NCI-H187 (cell line): Measurements from ENCODE around the gene ERI3.

Experiments
- DNase-seq, 2 experiments: peaks; one replicate each; lab custom pipeline; 2025; lab: John Stamatoyannopoulos, UW

The ERI3 gene

DNA sequence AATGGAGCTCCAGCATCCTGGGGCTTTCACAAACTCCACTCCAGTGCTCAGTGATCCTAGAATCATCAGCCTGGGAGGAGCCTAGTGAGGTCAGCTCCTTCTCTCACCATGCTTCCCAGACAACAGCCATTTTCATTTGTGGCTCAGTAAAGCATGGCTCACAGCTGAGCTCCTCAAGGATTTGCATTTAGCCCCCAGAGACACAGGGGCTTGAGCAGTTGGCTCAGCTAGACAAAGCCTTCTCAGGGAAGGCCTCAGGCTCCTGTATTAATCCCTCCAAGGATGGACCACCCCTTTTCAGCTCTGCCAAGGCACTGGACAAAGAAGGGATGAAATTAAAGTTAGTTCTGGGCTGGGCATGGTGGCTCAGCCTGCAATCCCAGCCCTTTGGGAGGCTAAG is 39.5 kb downstream of the ERI3 start:
- peak in 1 of 2 experiments; percentile 59 for DNase-seq

DNA sequence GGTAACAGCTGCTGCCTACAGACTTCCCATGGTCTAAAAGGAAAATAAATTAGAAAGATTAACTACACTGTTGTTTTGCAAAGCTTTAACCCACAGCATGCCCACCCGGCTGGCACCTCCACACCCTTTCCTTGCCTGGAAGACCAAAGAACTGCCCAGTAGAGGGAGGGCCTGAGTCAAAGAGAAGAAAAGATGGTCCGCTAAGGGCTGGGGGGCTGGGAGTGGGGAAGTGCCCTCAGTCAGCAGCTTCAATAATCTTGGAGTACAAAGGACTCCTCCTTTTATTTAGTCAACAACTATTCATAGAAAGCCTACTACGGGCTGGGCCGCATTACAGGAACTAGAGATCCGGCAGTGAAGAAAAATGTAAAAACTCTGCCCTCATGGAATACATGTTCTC is 40.6 kb downstream of the ERI3 start:
- DNase-seq = no peak

GRCh38 chr1:44313265-44313918 is 41.7 kb downstream of the ERI3 start:
- no peak for DNase-seq

DNA sequence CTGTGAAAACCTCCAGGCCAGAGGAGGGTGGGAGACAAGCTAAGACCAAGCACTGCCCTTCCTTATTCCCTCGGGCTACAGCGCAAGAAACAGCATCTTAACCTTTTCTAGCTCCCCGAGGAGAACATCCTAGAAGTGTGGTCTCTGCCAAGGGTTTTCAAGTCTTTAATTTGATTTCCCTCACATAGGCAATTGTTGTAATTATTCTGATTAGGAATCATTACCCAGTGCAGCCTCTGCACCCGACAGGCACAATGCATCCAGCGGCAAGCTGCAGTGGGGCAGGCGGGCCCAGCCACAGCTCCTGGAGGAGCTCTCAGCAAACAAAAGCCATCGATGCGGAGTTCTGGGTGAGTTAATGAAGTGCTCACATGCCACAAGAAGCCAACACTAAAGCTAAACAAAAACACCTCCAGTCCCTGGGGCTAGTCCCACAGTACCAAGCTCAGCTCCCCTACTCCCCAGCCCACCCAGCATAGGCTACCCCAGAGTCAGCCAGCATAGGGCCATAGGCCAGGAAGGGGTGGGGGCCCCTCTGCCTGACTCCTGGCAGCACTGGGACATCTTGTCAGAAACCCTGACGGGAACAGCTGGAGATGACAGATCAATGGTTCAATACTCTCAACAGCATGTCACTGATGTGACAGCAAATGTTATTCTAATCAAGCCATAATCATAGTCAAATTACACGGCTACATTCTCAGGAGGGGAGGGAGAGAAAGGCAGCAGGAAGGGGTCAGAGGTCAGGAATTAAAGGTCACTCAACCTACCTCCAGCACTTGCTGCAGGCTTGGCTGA is 42.5 kb downstream of the ERI3 start:
- DNase-seq = no peak

- DNase-seq = no peak
These were observed 45.1 kb downstream of the ERI3 start for GRCh38 chr1:44310006-44310405.

DNA sequence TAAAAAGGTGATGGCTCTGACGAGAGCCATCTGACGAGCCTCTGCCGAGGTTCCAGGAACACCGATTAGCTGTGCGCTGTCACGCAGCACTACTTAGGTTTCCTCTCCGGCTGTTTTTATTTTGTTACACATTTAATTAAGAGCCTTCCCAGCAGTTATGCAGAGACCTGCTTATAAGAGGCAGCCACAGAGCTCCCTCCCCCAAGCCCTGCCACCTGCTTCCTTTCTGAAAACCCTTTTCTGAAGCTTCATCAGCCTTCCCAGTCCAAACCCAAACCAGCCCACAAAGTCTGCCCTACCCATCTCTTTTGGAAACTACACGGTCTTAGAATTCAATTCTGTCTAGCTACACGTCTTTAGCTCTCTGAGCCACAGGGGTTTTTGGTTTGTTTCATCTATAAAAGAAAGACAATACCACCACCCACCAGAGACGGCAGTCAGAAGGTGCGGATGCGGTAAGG is 49.1 kb downstream of the ERI3 start:
- peak in 1 of 2 experiments; percentile 53 for DNase-seq

- no peak for DNase-seq
These were observed 51.5 kb downstream of the ERI3 start for GRCh38 chr1:44303532-44303931.

DNA sequence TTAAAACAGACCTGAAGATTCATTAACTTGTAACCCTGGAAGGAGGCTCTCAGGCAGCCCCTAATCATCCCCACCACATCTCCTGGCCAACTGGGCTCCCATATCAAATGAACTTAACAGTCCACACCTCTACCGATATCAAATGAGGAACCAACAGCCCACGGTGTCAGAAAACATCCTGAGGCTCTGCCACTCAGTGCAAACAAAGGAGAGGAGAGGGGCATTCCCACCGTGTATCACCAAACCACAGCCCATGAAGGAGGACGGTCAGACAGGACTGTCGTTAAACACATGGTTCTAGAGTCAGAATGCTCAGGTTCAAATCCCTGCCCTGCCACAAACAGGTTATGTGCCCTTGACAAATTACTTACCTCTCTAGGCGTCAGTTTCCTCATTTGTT is 52.5 kb downstream of the ERI3 start:
- no peak for DNase-seq

DNA sequence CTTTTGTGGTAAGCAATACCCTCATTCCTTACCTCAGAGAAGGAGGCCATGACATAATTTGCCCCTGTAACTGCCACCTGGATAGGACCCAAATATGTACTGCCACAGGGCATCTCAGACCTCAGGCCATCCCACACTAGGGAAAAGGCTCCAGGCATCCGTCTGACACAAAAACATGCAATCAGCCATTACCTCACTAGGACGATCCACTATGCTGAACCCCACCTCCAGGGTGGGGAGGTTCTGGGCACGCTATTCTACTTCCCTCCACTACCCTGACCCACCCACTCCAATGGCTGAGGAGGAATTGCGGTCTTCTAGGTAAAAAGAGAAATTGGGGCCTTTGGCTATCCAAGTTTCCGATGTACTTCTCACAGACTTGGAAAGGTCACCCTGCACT is 53.6 kb downstream of the ERI3 start:
- DNase-seq = no peak

- DNase-seq = peak in 1 of 2 experiments; percentile 69
These were observed 54.2 kb downstream of the ERI3 start for GRCh38 chr1:44300852-44301251.

DNA sequence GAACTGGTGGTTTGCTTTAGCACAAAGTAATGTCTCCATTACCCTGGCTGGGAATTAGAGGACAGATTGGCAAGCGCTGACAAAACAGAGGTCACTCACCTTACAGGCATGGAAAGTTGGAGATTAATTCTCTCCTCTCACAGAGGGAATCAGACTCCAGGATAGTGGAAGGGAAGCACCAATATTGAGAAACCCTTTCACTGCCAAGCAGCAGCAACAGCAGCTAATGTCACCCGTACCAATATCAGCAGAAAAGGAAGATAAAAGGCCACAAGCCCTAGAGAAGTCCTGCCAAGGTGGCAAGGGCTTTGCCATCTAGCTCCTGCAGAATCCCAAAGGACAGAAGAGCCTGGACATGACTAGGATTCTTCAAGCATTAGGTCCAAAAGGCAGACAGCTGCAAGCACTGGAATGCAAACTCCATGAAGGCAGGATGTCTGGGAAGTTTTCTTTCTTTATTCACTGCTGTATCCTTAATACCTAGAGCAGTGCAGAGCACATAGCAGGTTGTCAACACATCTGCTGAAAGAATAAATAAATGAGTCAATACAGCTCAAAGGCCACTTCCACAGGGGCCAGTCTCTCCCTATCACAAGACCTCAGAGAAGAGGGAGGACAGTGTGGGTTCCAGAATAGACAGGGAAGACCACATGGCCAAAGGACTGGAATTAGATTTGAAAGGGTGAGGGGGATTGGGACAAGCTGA is 57.2 kb downstream of the ERI3 start:
- DNase-seq = no peak

DNA sequence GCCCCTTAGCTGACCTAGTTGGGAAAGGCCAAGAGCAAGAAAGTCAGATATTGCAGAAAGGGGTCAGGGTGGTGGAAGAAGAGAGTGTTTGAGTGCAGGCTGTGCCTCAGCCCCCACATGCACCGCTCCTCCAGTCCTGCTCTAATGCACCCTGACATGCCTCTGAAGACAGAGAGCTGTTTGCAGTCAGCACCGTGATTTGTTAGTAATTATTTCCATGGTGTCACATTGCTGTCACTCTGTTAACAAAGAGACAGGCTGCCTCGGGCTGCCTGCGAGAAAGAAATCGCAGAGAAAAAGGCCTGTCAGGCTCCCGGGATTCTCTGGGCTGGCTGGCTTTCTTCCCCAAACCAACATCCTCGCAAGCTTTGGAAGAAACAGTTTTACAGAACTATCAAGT is 58.3 kb downstream of the ERI3 start:
- DNase-seq = no peak

GRCh38 chr1:44296086-44296485 is 59.0 kb downstream of the ERI3 start:
- DNase-seq = no peak

DNA sequence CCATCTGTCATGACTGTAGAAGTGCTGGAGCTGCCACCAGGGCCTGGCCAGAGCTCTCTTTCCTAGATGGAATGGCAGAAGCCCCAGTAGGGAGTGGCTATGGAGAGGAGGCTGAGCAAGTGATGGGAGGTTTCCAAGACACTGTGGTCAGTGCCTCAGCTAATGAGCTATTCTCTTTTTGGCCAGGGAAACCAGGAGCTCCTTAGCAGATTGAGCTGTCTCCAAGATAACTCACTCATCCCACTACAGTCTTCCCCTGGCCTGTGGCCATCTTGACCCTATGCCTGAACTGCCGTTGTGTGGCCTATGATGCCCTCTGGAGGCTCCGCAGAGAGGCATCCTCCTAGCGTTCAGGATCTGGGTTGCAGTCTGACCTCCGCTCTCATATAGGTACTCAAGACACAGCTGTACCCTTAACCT is 60.5 kb downstream of the ERI3 start:
- DNase-seq = peak; percentile 51 to 78

- DNase-seq = peak in 1 of 2 experiments; percentile 59
These were observed 61.2 kb downstream of the ERI3 start for GRCh38 chr1:44293761-44294315.

DNA sequence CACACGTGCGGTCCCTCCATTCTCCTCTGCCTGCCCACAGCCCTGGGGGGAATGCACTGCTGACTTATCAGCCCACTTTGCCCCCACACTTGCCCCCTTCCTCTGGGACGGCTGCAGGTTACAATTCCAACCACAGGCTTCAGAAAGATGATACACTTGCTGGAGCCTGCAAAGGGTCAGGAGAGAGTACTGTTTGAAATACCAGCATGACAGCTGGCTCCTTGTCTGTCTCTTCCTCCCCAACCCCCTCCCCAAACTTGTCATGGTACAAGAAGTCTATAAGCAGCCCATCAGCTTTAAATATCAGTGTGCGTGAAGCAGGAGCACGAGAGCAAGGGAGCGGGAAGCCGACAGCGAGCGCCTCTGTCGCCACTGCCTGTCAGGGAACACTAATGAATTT is 62.4 kb downstream of the ERI3 start:
- peak; percentile 14 to 57 for DNase-seq

GRCh38 chr1:44290250-44291094 is 64.6 kb downstream of the ERI3 start:
- no peak for DNase-seq

- peak; percentile 26 to 68 for DNase-seq
These were observed 65.5 kb downstream of the ERI3 start for GRCh38 chr1:44289530-44289929.

GRCh38 chr1:44288883-44289282 is 66.2 kb downstream of the ERI3 start:
- DNase-seq = no peak

GRCh38 chr1:44284184-44284583 is 70.9 kb downstream of the ERI3 start:
- no peak for DNase-seq

- DNase-seq = peak in 1 of 2 experiments; percentile 60
These were observed 71.4 kb downstream of the ERI3 start for GRCh38 chr1:44283524-44284173.
